ENCODE measurements around the gene A3GALT2.

GRCh38 chr1:33349081-33349759, 28.3 kb upstream of the A3GALT2 start:
- no peak for TF ChIP-seq EZH2 (IDR thresholded peaks at IDR 0.05; ENCODE audit: insufficient read depth, poor library complexity, severe bottlenecking)
- TF ChIP-seq EZH2phosphoT487 (IDR thresholded peaks at IDR 0.05; ENCODE audit: insufficient read depth, low read depth) = no peak
